Osteocyte (in vitro differentiated cells): ENCODE data around the gene ATP13A2. TPM values are rescaled to one million over a fixed set of nuclear protein-coding genes. Genes with fewer than 3 reads are reported as not detected.

Experiments used
- DNase-seq: peaks from one replicate; pipeline ENCODE4 v3.0.0; 2021; ENCODE audit warnings: mixed read lengths; ENCODE audit not compliant: unreplicated experiment; ENCODE audit errors: extremely low spot score
- H3K27ac Mint-ChIP-seq: one replicate; pipeline ENCODE4 v1.8.0; 2021; ENCODE audit warnings: mild to moderate bottlenecking, mixed read lengths; ENCODE audit not compliant: unreplicated experiment
- H3K27me3 Mint-ChIP-seq: one replicate; pipeline ENCODE4 v1.8.0; 2021; ENCODE audit warnings: mixed read lengths; ENCODE audit not compliant: unreplicated experiment
- H3K36me3 Mint-ChIP-seq: one replicate; pipeline ENCODE4 v1.8.0; 2021; ENCODE audit warnings: mixed read lengths; ENCODE audit not compliant: unreplicated experiment
- H3K4me1 Mint-ChIP-seq: one replicate; pipeline ENCODE4 v1.8.0; 2021; ENCODE audit warnings: mixed read lengths; ENCODE audit not compliant: unreplicated experiment
- H3K4me3 Mint-ChIP-seq: one replicate; pipeline ENCODE4 v1.8.0; 2021; ENCODE audit warnings: mild to moderate bottlenecking, moderate library complexity, mixed read lengths; ENCODE audit not compliant: unreplicated experiment
- H3K9me3 Mint-ChIP-seq: one replicate; pipeline ENCODE4 v1.8.0; 2021; ENCODE audit warnings: mixed read lengths; ENCODE audit not compliant: unreplicated experiment
- CTCF ChIP-seq: fragments of 200-600 bp; sonication (generic); IDR thresholded peaks from 2 replicates; pipeline ENCODE4 v1.5.0; 2021; ENCODE audit warnings: antibody characterized with exemption, mild to moderate bottlenecking, moderate library complexity
- total RNA-seq: library from RNA; stranded (reverse); gene quantifications from 2 replicates; pipeline ENCODE4 v1.2.1, GENCODE V29; 2021

ATP13A2 gene
- total RNA-seq, 1 donor from 2014 or later = 69.6 TPM

GRCh38 chr1:17005365-17005740 lies 6.4 kb downstream of the ATP13A2 start:
- no peak overlapping the region for H3K27ac Mint-ChIP-seq
- H3K27me3 Mint-ChIP-seq = no peaks in the 10 kb centered on the region
- peaks cover 9% of the 10 kb centered on the region for H3K4me1 Mint-ChIP-seq
- H3K4me3 Mint-ChIP-seq = no peak overlapping the region
- TF ChIP-seq CTCF = no peak
- H3K36me3 Mint-ChIP-seq = peaks cover 17% of the 10 kb centered on the region
- H3K9me3 Mint-ChIP-seq = no peaks in the 10 kb centered on the region
- DNase-seq = no peak

- Mint-ChIP-seq H3K27me3 (no peaks in the 10 kb centered on the region), H3K36me3 (peaks cover 17% of the 10 kb centered on the region), H3K9me3 (no peaks in the 10 kb centered on the region), H3K4me1 (peaks cover 3% of the 10 kb centered on the region), H3K4me3 (no peak overlapping the region), H3K27ac (no peak overlapping the region)
- peak; percentile 6 for TF ChIP-seq CTCF
- no peak for DNase-seq
Measured at GRCh38 chr1:17004466-17005364, 7.0 kb downstream of the ATP13A2 start.

GRCh38 chr1:17002524-17002902 lies 9.2 kb downstream of the ATP13A2 start:
- no peak for DNase-seq
- Mint-ChIP-seq H3K4me3 (no peak overlapping the region), H3K27me3 (no peaks in the 10 kb centered on the region), H3K27ac (no peak overlapping the region), H3K4me1 (no peaks in the 10 kb centered on the region), H3K9me3 (no peaks in the 10 kb centered on the region), H3K36me3 (peaks cover 29% of the 10 kb centered on the region)
- no peak for TF ChIP-seq CTCF

GRCh38 chr1:17001760-17002523 lies 9.8 kb downstream of the ATP13A2 start:
- no peak for DNase-seq
- Mint-ChIP-seq H3K27ac (no peak overlapping the region), H3K4me1 (no peaks in the 10 kb centered on the region), H3K9me3 (no peaks in the 10 kb centered on the region), H3K4me3 (no peak overlapping the region), H3K36me3 (peaks cover 29% of the 10 kb centered on the region), H3K27me3 (no peaks in the 10 kb centered on the region)
- no peak for TF ChIP-seq CTCF

- TF ChIP-seq CTCF = no peak
- H3K4me3 Mint-ChIP-seq = no peak overlapping the region
- H3K36me3 Mint-ChIP-seq = peaks cover 36% of the 10 kb centered on the region
- no peaks in the 10 kb centered on the region for H3K27me3 Mint-ChIP-seq
- no peaks in the 10 kb centered on the region for H3K4me1 Mint-ChIP-seq
- no peaks in the 10 kb centered on the region for H3K9me3 Mint-ChIP-seq
- no peak overlapping the region for H3K27ac Mint-ChIP-seq
- DNase-seq = no peak
Measured at GRCh38 chr1:16999863-17000262, 11.9 kb downstream of the ATP13A2 start.
